Fibroblast of lung (primary cell): ENCODE results near the gene ZNF511. TPM values are rescaled to one million over a fixed set of nuclear protein-coding genes. Genes with fewer than 3 reads are reported as not detected.

Source experiments
- DNase-seq, 2 donors: peaks; one replicate each; pipeline versions ENCODE4 v3.0.0 to v3.0.0-alpha.2; 2010; ENCODE audit warnings: low read depth in 2 of 2
- H2AFZ ChIP-seq: 2 replicates; pipeline ENCODE4 v1.5.1; 2012; ENCODE audit warnings: low read length, control low read depth, inconsistent platforms
- H3K27ac ChIP-seq: 2 replicates; pipeline ENCODE4 v1.5.1; 2011; ENCODE audit warnings: low read length, control low read depth; ENCODE audit not compliant: insufficient read depth
- H3K27me3 ChIP-seq: 2 replicates; pipeline ENCODE4 v1.5.1; 2011; ENCODE audit warnings: mild to moderate bottlenecking, low read length; ENCODE audit not compliant: control insufficient read depth, insufficient read depth
- H3K36me3 ChIP-seq: 2 replicates; pipeline ENCODE4 v1.5.1; 2011; ENCODE audit warnings: low read length; ENCODE audit not compliant: control insufficient read depth, insufficient read depth
- H3K4me1 ChIP-seq: 2 replicates; pipeline ENCODE4 v1.5.1; 2011; ENCODE audit warnings: low read length; ENCODE audit not compliant: control insufficient read depth, insufficient read depth; ENCODE audit errors: extremely low read depth
- H3K4me2 ChIP-seq: 2 replicates; pipeline ENCODE4 v1.5.1; 2011; ENCODE audit warnings: low read length, control low read depth; ENCODE audit not compliant: insufficient read depth; ENCODE audit errors: extremely low read depth
- H3K4me3 ChIP-seq, 4 experiments: fragments of 200-600 bp in 1 of 4; sonication (generic) in 1 of 4; replicated peaks in 1 of 4; 2 replicates each; pipeline ENCODE4 v1.5.1; 2011 to 2016; ENCODE audit warnings: low read length in 4 of 4, low read depth in 3 of 4, mild to moderate bottlenecking in 3 of 4, control low read depth in 2 of 4, inconsistent platforms in 1 of 4, mixed read lengths in 1 of 4; ENCODE audit not compliant: insufficient read depth in 1 of 4; ENCODE audit errors: control extremely low read depth in 1 of 4
- H3K79me2 ChIP-seq: 2 replicates; pipeline ENCODE4 v1.5.1; 2012; ENCODE audit warnings: mild to moderate bottlenecking, low read length, inconsistent platforms; ENCODE audit not compliant: control insufficient read depth, insufficient read depth
- H3K9ac ChIP-seq: 2 replicates; pipeline ENCODE4 v1.5.1; 2011; ENCODE audit warnings: mild to moderate bottlenecking, low read length, control low read depth; ENCODE audit not compliant: insufficient read depth
- H3K9me3 ChIP-seq: 2 replicates; pipeline ENCODE4 v1.5.1; 2012; ENCODE audit warnings: low read depth, low read length; ENCODE audit not compliant: control insufficient read depth, insufficient read depth
- H4K20me1 ChIP-seq: 2 replicates; pipeline ENCODE4 v1.5.1; 2011; ENCODE audit warnings: low read length; ENCODE audit not compliant: control insufficient read depth, insufficient read depth; ENCODE audit errors: extremely low read depth
- EZH2 ChIP-seq: IDR thresholded peaks from 2 replicates; pipeline ENCODE4 v1.5.1; 2012; ENCODE audit warnings: low read length, control low read depth, mild to moderate bottlenecking; ENCODE audit errors: missing control alignments
- polyA plus RNA-seq, 2 donors: library from polyadenylated mRNA; depleted of rRNA in 1 of 2; stranded (reverse) in 1 of 2; unstranded in 1 of 2; fragments of >200 nt; gene quantifications; 2 replicates each; pipeline ENCODE4 v1.2.1, GENCODE V29; 2011 to 2012; ENCODE audit warnings: missing spikeins in 1 of 2
- total RNA-seq: library from RNA; depleted of rRNA; stranded (reverse); fragments of >200 nt; gene quantifications from 2 replicates; pipeline ENCODE4 v1.2.1, GENCODE V29; 2014
- TF ChIP-seq, protein P1 (sequence below), 2 donors: IDR thresholded peaks in 1 of 2; conservative IDR thresholded peaks in 1 of 2; 1 replicate in 1 of 2; 2 replicates in 1 of 2; pipeline ENCODE4 v1.5.1; 2011 to 2012; ENCODE audit warnings: low read length in 2 of 2, control low read depth in 1 of 2, inconsistent platforms in 1 of 2, low read depth in 1 of 2, mild to moderate bottlenecking in 1 of 2

ZNF511 gene
- total and polyA plus RNA-seq, 2 donors (not counting 1 experiment from before 2014, with no cell fraction given) = 18.5 to 27.7 TPM

DNA sequence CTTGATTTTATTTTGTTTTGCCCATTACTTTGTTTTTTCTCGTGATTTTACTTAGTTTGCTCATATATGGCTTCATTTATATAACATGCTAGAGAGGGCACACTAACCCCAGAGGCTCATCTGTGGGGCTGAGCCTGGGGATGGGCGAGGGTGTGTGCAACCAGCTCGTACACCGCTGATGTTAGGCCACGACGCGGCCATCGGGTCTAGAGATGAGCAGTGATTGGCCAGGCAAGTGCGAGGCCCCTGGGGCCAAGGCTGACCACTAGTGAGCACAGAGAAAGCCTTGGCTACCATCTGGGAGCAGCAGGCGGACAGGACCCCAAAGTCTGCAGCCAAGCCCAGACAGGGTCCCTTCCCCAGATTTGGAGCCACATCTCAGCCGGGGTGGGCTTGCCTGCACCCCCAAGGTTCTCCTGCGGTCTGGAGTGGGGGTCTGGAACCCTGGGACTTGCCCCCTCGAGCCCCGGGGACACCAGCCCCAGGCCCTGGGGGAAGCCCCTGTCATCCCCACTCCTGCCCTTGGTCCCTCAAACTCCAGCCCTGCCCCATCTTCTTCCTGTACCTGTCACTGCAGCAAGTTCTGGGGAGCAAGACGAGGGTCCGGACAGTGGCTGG is 45.4 kb downstream of the ZNF511 start:
- H3K36me3 ChIP-seq = no peaks in the 10 kb centered on the region
- no peak overlapping the region for H3K4me2 ChIP-seq
- no peaks in the 10 kb centered on the region for H3K9me3 ChIP-seq
- no peaks in the 10 kb centered on the region for H3K27me3 ChIP-seq
- no peak for DNase-seq
- no peak for TF ChIP-seq EZH2
- TF ChIP-seq, protein P1, sequence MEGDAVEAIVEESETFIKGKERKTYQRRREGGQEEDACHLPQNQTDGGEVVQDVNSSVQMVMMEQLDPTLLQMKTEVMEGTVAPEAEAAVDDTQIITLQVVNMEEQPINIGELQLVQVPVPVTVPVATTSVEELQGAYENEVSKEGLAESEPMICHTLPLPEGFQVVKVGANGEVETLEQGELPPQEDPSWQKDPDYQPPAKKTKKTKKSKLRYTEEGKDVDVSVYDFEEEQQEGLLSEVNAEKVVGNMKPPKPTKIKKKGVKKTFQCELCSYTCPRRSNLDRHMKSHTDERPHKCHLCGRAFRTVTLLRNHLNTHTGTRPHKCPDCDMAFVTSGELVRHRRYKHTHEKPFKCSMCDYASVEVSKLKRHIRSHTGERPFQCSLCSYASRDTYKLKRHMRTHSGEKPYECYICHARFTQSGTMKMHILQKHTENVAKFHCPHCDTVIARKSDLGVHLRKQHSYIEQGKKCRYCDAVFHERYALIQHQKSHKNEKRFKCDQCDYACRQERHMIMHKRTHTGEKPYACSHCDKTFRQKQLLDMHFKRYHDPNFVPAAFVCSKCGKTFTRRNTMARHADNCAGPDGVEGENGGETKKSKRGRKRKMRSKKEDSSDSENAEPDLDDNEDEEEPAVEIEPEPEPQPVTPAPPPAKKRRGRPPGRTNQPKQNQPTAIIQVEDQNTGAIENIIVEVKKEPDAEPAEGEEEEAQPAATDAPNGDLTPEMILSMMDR (conservative IDR thresholded peaks at IDR 0.05 in 1 of 2, IDR thresholded peaks at IDR 0.05 in 1 of 2; ENCODE audit: low read depth in 1 of 2, low read length in 2 of 2) = no peak
- H3K27ac ChIP-seq = no peak overlapping the region
- H3K9ac ChIP-seq = no peak overlapping the region
- no peaks in the 10 kb centered on the region for H3K79me2 ChIP-seq
- H2AFZ ChIP-seq = no peak overlapping the region
- H3K4me1 ChIP-seq = peaks cover 2% of the 10 kb centered on the region
- H4K20me1 ChIP-seq = no peaks in the 10 kb centered on the region
- no peak overlapping the region for H3K4me3 ChIP-seq

DNA sequence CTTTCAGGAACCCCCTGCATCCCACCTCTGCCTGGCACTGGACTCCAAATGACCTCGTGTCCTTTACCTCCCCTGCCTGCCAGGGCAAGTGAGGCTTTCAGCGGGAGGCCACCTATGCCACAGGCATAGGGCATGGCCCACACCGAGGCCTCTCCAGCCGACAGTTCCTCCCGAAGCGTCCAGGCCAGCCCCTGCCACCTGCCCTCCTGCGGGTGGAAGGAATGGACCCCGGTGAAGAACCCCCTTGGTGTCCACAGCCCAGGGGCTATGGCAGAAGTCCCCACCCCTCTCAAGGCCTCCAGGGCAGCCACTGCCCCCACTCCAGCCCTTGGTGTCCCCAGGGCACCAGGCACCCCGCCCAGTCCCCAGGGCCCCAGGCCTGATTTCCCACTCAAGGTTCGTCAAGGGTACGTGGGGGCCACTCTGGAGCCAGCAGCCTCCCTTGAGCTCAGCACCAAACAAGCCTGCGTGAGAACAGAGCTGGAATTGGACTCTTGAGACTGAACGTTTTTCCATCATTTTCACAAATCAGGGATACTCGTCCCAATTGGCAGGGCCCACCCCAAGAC is 46.0 kb downstream of the ZNF511 start:
- Histone ChIP-seq H3K27me3 (no peaks in the 10 kb centered on the region), H3K36me3 (no peaks in the 10 kb centered on the region), H3K4me3 (no peak overlapping the region), H3K79me2 (no peaks in the 10 kb centered on the region), H4K20me1 (no peaks in the 10 kb centered on the region), H3K9ac (no peak overlapping the region), H3K9me3 (no peaks in the 10 kb centered on the region), H2AFZ (no peak overlapping the region), H3K27ac (no peak overlapping the region), H3K4me1 (peaks cover 2% of the 10 kb centered on the region), H3K4me2 (no peak overlapping the region)
- no peak for DNase-seq
- TF ChIP-seq, protein P1 (conservative IDR thresholded peaks at IDR 0.05 in 1 of 2, IDR thresholded peaks at IDR 0.05 in 1 of 2; ENCODE audit: low read depth in 1 of 2, low read length in 2 of 2) = no peak
- TF ChIP-seq EZH2 = no peak

DNA sequence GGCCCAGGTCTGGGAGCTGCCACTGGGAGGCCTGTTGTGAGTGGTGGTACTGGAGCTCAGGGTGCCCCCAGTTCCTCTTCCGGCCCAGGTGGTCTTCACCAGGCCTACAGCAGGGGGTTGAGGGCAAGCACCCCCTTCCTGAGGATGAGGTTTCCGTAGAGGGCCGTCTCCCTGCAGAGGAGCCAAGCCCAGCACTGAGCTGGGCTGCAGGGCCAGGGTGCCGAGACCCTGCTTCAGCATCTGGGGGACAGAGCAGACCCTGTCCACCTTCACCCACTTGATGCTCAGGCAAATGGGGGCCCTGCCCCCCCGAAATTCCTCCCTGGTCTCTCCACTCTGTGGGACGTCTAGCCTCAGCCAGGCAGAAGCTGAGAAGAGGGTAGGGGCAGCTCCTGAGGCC is 46.6 kb downstream of the ZNF511 start:
- no peak overlapping the region for H2AFZ ChIP-seq
- H3K4me1 ChIP-seq = peaks cover 2% of the 10 kb centered on the region
- DNase-seq = no peak
- no peaks in the 10 kb centered on the region for H4K20me1 ChIP-seq
- H3K27ac ChIP-seq = no peak overlapping the region
- TF ChIP-seq, protein P1 (conservative IDR thresholded peaks at IDR 0.05 in 1 of 2, IDR thresholded peaks at IDR 0.05 in 1 of 2; ENCODE audit: low read depth in 1 of 2, low read length in 2 of 2) = no peak
- TF ChIP-seq EZH2 = no peak
- no peak overlapping the region for H3K4me2 ChIP-seq
- no peaks in the 10 kb centered on the region for H3K36me3 ChIP-seq
- H3K9ac ChIP-seq = no peak overlapping the region
- no peaks in the 10 kb centered on the region for H3K9me3 ChIP-seq
- H3K4me3 ChIP-seq = no peak overlapping the region
- H3K27me3 ChIP-seq = no peaks in the 10 kb centered on the region
- H3K79me2 ChIP-seq = no peaks in the 10 kb centered on the region
